Common myeloid progenitor, CD34-positive (primary cell): ENCODE measurements around the gene HEATR5A.

Experiments used
- CTCF ChIA-PET: fragments of 350-600 bp; sonication (Branson Sonifier 250); formaldehyde crosslinking; loops from one replicate; lab custom pipeline; 2021; ENCODE audit warnings: antibody characterized with exemption; lab: Charles Lee
- POLR2A ChIA-PET: fragments of 350-600 bp; sonication (Branson Sonifier 250); formaldehyde crosslinking; loops from one replicate; lab custom pipeline; 2021; ENCODE audit warnings: antibody characterized with exemption; lab: Charles Lee
- DNase-seq, 3 donors: peaks; one replicate each; pipeline versions ENCODE4 v3.0.0 to v3.0.0-alpha.2; 2013
- H3K27ac ChIP-seq, 2 experiments: 1 replicate in 1 of 2; 2 replicates in 1 of 2; pipeline ENCODE4 v1.7.0; 2013; ENCODE audit warnings: inconsistent platforms in 2 of 2, low read length in 2 of 2, mild to moderate bottlenecking in 2 of 2, low read depth in 1 of 2, moderate library complexity in 1 of 2; ENCODE audit not compliant: severe bottlenecking in 2 of 2, insufficient read depth in 1 of 2, poor library complexity in 1 of 2
- H3K27me3 ChIP-seq, 5 experiments: replicated peaks in 2 of 5; 1 replicate in 3 of 5; 2 replicates in 2 of 5; pipeline versions ENCODE4 v1.6.1 to v1.7.0; 2013; ENCODE audit warnings: low read length in 4 of 5, mild to moderate bottlenecking in 2 of 5, moderate library complexity in 2 of 5, inconsistent platforms in 1 of 5; ENCODE audit not compliant: insufficient read depth in 5 of 5, control insufficient read depth in 4 of 5
- H3K36me3 ChIP-seq, 4 experiments: 1 replicate in 2 of 4; 2 replicates in 2 of 4; pipeline versions ENCODE4 v1.6.1 to v1.7.0; 2013; ENCODE audit warnings: low read length in 3 of 4, control low read depth in 1 of 4, mild to moderate bottlenecking in 1 of 4; ENCODE audit not compliant: control insufficient read depth in 4 of 4, insufficient read depth in 4 of 4
- H3K4me1 ChIP-seq, 4 experiments: 1 replicate in 3 of 4; 2 replicates in 1 of 4; pipeline versions ENCODE4 v1.6.1 to v1.7.1; 2013; ENCODE audit warnings: low read length in 3 of 4, mild to moderate bottlenecking in 3 of 4, control low read depth in 1 of 4, inconsistent platforms in 1 of 4, moderate library complexity in 1 of 4; ENCODE audit not compliant: control insufficient read depth in 4 of 4, insufficient read depth in 4 of 4; ENCODE audit errors: control extremely low read depth in 1 of 4
- H3K4me3 ChIP-seq, 7 experiments: 1 replicate in 4 of 7; 2 replicates in 3 of 7; pipeline versions ENCODE4 v1.5.1 to v1.7.0; 2013; ENCODE audit warnings: mild to moderate bottlenecking in 7 of 7, low read length in 6 of 7, moderate library complexity in 6 of 7, inconsistent platforms in 2 of 7, low read depth in 2 of 7, control low read depth in 1 of 7; ENCODE audit not compliant: insufficient read depth in 4 of 7, control insufficient read depth in 1 of 7; ENCODE audit errors: extremely low read depth in 1 of 7
- H3K9me3 ChIP-seq, 5 experiments: 1 replicate in 4 of 5; 2 replicates in 1 of 5; pipeline versions ENCODE4 v1.6.1 to v1.7.1; 2013; ENCODE audit warnings: low read length in 4 of 5, mild to moderate bottlenecking in 2 of 5, inconsistent platforms in 1 of 5, low read depth in 1 of 5, moderate library complexity in 1 of 5; ENCODE audit not compliant: control insufficient read depth in 4 of 5, insufficient read depth in 2 of 5; ENCODE audit errors: control extremely low read depth in 1 of 5
- WGBS: methylation state at CpG from one replicate; pipeline ENCODE4 v1.1.5; 2013; ENCODE audit not compliant: insufficient coverage; 5-methylcytosine and 5-hydroxymethylcytosine counted together

Gene HEATR5A

GRCh38 chr14:31403707-31404106, 16.6 kb downstream of the HEATR5A start:
- Histone ChIP-seq H3K4me1 (no peaks in the 10 kb centered on the region), H3K27me3 (no peaks in the 10 kb centered on the region), H3K27ac (no peak overlapping the region), H3K4me3 (no peak overlapping the region), H3K36me3 (peaks cover 0 to 6% (median 3%) of the 10 kb centered on the region in 4 experiments), H3K9me3 (no peaks in the 10 kb centered on the region)
- WGBS: no CpG with 5 or more reads among the region's 3 CpGs
- CTCF ChIA-PET: no interaction called here
- no peak for DNase-seq
- POLR2A ChIA-PET: no interaction called here

DNA sequence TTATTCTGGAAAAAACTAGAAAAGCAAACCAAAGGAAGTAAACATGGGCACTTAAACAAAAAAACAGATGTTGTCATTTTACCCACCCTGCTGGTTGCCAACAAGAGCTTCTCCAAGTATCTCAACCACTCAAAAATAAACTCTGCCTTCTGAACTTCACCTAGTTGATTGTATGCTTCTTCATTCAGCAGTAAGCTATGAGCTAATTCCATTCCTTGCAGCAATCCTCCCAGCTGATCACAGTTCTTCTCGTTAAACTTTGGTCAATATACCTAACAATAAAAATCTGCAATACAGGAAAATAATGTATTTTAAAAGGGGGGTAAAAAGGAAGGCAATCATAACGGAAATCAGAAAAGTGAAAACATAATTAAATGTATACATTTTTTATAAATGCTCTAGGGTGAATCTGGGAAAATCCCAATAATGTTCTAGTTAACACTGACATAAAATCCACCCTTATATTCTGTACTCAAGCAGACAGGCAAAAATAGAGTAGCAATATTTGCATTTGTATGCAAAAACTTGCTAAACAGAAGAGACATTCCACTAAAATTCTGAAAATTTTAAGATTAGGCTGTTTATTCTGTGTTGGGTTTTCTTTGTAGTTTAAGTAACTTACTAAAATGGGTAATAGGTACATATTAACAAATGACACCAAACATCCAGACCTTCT, 17.4 kb downstream of the HEATR5A start:
- H3K27ac ChIP-seq: no peak overlapping the region
- peaks cover 2 to 11% (median 5%) of the 10 kb centered on the region in 4 experiments for H3K36me3 ChIP-seq
- no CpG with 5 or more reads among the region's 2 CpGs for WGBS
- no peak for DNase-seq
- ChIA-PET POLR2A (no interaction called here), CTCF (interaction anchor here (1.0 to 1.7 kb wide), 4 partner anchors 16 to 36 kb away, joined by 3 to 5 read pairs (median 4); no protein-coding TSS in a partner anchor)
- no peaks in the 10 kb centered on the region for H3K9me3 ChIP-seq
- no peaks in the 10 kb centered on the region for H3K4me1 ChIP-seq
- no peaks in the 10 kb centered on the region for H3K27me3 ChIP-seq
- no peak overlapping the region for H3K4me3 ChIP-seq

GRCh38 chr14:31401369-31401932, 18.9 kb downstream of the HEATR5A start:
- DNase-seq: no peak
- Histone ChIP-seq H3K36me3 (peaks cover 2 to 11% (median 8%) of the 10 kb centered on the region in 4 experiments), H3K9me3 (no peaks in the 10 kb centered on the region), H3K27me3 (no peaks in the 10 kb centered on the region), H3K4me3 (no peak overlapping the region), H3K27ac (no peak overlapping the region), H3K4me1 (no peaks in the 10 kb centered on the region)
- ChIA-PET POLR2A (no interaction called here), CTCF (interaction anchor here (1.0 to 1.7 kb wide), 4 partner anchors 17 to 48 kb away, joined by 3 to 5 read pairs (median 3); no protein-coding TSS in a partner anchor)
- WGBS: 100% methylated on average over 2 of the region's 3 CpGs

- no peaks in the 10 kb centered on the region for H3K4me1 ChIP-seq
- ChIA-PET POLR2A (no interaction called here), CTCF (interaction anchor here (1.2 kb wide), 1 partner anchor 9 kb away, joined by 3 read pairs; no protein-coding TSS in a partner anchor)
- H3K36me3 ChIP-seq: peaks cover 0 to 12% (median 11%) of the 10 kb centered on the region in 4 experiments
- no peak overlapping the region for H3K27ac ChIP-seq
- DNase-seq: no peak
- 100% methylated on average over 4 of the region's 5 CpGs for WGBS
- no peak overlapping the region for H3K4me3 ChIP-seq
- H3K9me3 ChIP-seq: no peaks in the 10 kb centered on the region
- no peaks in the 10 kb centered on the region for H3K27me3 ChIP-seq
Observed at GRCh38 chr14:31400031-31400638, 20.2 kb downstream of the HEATR5A start.

- H3K36me3 ChIP-seq: peaks cover 2 to 22% (median 8%) of the 10 kb centered on the region in 4 experiments
- no peak overlapping the region for H3K4me3 ChIP-seq
- H3K9me3 ChIP-seq: no peaks in the 10 kb centered on the region
- POLR2A ChIA-PET: interaction anchor here (1.2 kb wide), 1 partner anchor 24 kb away, joined by 3 read pairs; the partner anchor contains the start of gene HEATR5A
- H3K4me1 ChIP-seq: no peaks in the 10 kb centered on the region
- no peak overlapping the region for H3K27ac ChIP-seq
- DNase-seq: no peak
- CTCF ChIA-PET: interaction anchor here (0.9 to 1.1 kb wide), 4 partner anchors 15 to 56 kb away, joined by 3 read pairs; no protein-coding TSS in a partner anchor
- H3K27me3 ChIP-seq: no peaks in the 10 kb centered on the region
- WGBS: 100% methylated on average over 1 of the region's 4 CpGs
Observed at GRCh38 chr14:31395572-31396205, 24.7 kb downstream of the HEATR5A start.

- no peak overlapping the region for H3K4me3 ChIP-seq
- no peaks in the 10 kb centered on the region for H3K9me3 ChIP-seq
- no peaks in the 10 kb centered on the region for H3K27me3 ChIP-seq
- POLR2A ChIA-PET: interaction anchor here (1.6 kb wide), 1 partner anchor 25 kb away, joined by 5 read pairs; the partner anchor contains the start of gene HEATR5A
- CTCF ChIA-PET: interaction anchor here (0.9 to 1.1 kb wide), 2 partner anchors 37 to 38 kb away, joined by 3 read pairs; no protein-coding TSS in a partner anchor
- no peak for DNase-seq
- peaks cover 2 to 22% (median 8%) of the 10 kb centered on the region in 4 experiments for H3K36me3 ChIP-seq
- no peaks in the 10 kb centered on the region for H3K4me1 ChIP-seq
- no CpG with 5 or more reads among the region's 3 CpGs for WGBS
- H3K27ac ChIP-seq: no peak overlapping the region
Observed at GRCh38 chr14:31395119-31395518, 25.2 kb downstream of the HEATR5A start.
